PC-3 (cell line): ENCODE measurements around the gene ULK4.

Experiments used
- EZH2 ChIP-seq: fragments of 300-600 bp; sonication (generic); IDR thresholded peaks from one replicate; pipeline ENCODE4 v1.6.1; 2017; ENCODE audit warnings: antibody characterized with exemption, mild to moderate bottlenecking, low read length; ENCODE audit not compliant: unreplicated experiment
- TF ChIP-seq, protein P1 (sequence below): fragments of 300-600 bp; sonication (generic); conservative IDR thresholded peaks from 2 replicates; pipeline ENCODE4 v1.5.1; 2017; ENCODE audit warnings: antibody characterized with exemption, low read depth, mild to moderate bottlenecking, low read length

DNA sequence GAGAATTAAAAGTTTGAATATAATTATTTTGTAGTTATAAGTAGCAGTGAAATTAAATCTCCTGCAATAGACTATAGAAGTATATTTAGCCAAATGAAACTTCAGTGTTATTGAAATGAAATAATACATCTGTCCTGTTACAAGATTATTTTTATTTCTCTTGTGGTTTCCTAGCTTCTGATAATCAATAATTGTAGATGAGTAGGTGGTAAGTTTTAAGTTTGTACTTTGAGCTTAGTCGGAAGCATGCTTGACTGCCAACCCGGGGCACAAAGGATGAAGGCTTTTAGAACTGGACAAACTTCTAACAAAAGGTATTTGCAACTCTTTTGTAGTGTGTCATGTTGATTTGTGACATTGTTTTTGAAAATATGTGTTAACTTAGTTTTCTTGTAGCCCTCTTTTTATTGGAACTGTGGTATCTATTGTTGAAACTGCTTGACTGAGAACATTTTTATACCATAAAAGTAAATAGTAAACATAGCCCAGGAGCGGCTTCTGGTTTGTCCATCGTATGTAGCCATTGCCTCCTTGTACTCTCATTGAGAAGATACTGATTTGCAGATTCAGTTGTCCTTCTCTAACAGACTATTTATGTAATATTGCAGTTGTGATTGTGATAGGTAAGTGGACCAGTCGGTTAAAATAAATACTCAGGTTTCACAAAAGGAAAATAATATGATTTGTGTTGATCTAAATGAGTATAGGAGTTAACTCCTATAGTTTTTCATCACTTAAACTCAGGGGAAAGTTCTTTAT is 759.6 kb downstream of the ULK4 start:
- TF ChIP-seq EZH2, result no peak
- TF ChIP-seq, protein P1, sequence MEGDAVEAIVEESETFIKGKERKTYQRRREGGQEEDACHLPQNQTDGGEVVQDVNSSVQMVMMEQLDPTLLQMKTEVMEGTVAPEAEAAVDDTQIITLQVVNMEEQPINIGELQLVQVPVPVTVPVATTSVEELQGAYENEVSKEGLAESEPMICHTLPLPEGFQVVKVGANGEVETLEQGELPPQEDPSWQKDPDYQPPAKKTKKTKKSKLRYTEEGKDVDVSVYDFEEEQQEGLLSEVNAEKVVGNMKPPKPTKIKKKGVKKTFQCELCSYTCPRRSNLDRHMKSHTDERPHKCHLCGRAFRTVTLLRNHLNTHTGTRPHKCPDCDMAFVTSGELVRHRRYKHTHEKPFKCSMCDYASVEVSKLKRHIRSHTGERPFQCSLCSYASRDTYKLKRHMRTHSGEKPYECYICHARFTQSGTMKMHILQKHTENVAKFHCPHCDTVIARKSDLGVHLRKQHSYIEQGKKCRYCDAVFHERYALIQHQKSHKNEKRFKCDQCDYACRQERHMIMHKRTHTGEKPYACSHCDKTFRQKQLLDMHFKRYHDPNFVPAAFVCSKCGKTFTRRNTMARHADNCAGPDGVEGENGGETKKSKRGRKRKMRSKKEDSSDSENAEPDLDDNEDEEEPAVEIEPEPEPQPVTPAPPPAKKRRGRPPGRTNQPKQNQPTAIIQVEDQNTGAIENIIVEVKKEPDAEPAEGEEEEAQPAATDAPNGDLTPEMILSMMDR, result no peak
